ENCODE measurements around the gene SMIM45.
A peak's percentile ranks its signal among the peaks of the same experiment; 100 is the strongest.

Gene SMIM45

GRCh38 chr22:41943661-41944209 is 8.2 kb upstream of the SMIM45 start:
- no TSS peak for BruUV-seq (replicated peaks)
- ChIA-PET POLR2A (interaction anchor here (0.6 to 9.2 kb wide), 17 partner anchors 8 to 496 kb away, joined by 3 to 164 read pairs (median 4); partner anchors contain the start of genes CCDC134, NDUFA6, SREBF2 and TNFRSF13C), SMC1A (ENCODE audit: uncharacterized antibody, unreplicated experiment) (interaction anchor here (0.8 to 11.9 kb wide), 19 partner anchors 9 to 246 kb away, joined by 3 to 321 read pairs (median 3); partner anchors contain the start of genes MEI1 and TNFRSF13C), CTCF (interaction anchor here (0.5 to 3.6 kb wide), 17 partner anchors 9 to 246 kb away, joined by 3 to 30 read pairs (median 5); partner anchors contain the start of genes CCDC134, MEI1 and SREBF2), RAD21 (ENCODE audit: unreplicated experiment) (interaction anchor here (0.6 to 3.1 kb wide), 14 partner anchors 9 to 322 kb away, joined by 3 to 31 read pairs (median 5); partner anchors contain the start of genes CCDC134, MEI1, SMIM45 and XRCC6)
- Histone ChIP-seq H3K4me2 (ENCODE audit: control insufficient read depth, insufficient read depth) (peak overlapping the region; percentile 53), H3K4me3 (0 out of 2 replicates have a peak overlapping the region, but pooled peaks have one; percentile 20), H2AFZ (ENCODE audit: control insufficient read depth, low read depth, low read length) (no peak overlapping the region), H3K9me3 (replicated peaks; ENCODE audit: control insufficient read depth, insufficient read depth, low read length) (no peaks in the 10 kb centered on the region), H3K79me2 (ENCODE audit: control insufficient read depth, insufficient read depth, low read length) (peaks cover 49% of the 10 kb centered on the region), H3K36me3 (ENCODE audit: control insufficient read depth in 2 of 2, insufficient read depth in 2 of 2, low read length in 1 of 2) (peaks cover 15 to 17% of the 10 kb centered on the region in 2 experiments; a peak in 3 of 4 replicates), H3K4me1 (ENCODE audit: control insufficient read depth, insufficient read depth, low read length) (peaks cover 56% of the 10 kb centered on the region), H3K27ac (ENCODE audit: control insufficient read depth, insufficient read depth) (peak overlapping the region; percentile 34), H3K27me3 (replicated peaks in 1 of 2; ENCODE audit: control insufficient read depth in 2 of 2, insufficient read depth in 2 of 2, low read length in 1 of 2) (no peaks in the 10 kb centered on the region), H3K9ac (ENCODE audit: control insufficient read depth, insufficient read depth, low read length) (peak overlapping the region; percentile 22; the same call in 1 of the 2 replicates), H4K20me1 (ENCODE audit: control insufficient read depth, insufficient read depth) (no peaks in the 10 kb centered on the region)
- intact Hi-C loops (cut with micrococcal nuclease; ENCODE audit: unreplicated experiment) (no loop called here), in situ Hi-C loops (cut with MboI) (loop anchor here (5.0 kb wide), 1 partner anchor 246 kb away; the partner anchor contains the start of gene MEI1)
- WGBS (ENCODE audit: insufficient coverage, insufficient replicate concordance, low lambda C conversion rate, missing lambda C conversion rate) = 58% methylated on average over 9 of the region's 9 CpGs
- ATAC-seq (no peak), FAIRE-seq (no peak), DNase-seq (ENCODE audit: low read depth, low spot score) (no peak)
- 0 out of 4 replicates have a peak, but pooled peaks of 1 of the 2 experiments have one; percentile 1 for TF ChIP-seq IKZF2 (IDR thresholded peaks at IDR 0.05)
- TF ChIP-seq CBFB (IDR thresholded peaks at IDR 0.05; ENCODE audit: low read depth) = no peak
- TF ChIP-seq SPI1 (IDR thresholded peaks at IDR 0.05; ENCODE audit: borderline replicate concordance, insufficient read depth, low read depth, low read length) = peak; percentile 49; the same call in 1 of the 2 replicates
- TF ChIP-seq, protein P1, sequence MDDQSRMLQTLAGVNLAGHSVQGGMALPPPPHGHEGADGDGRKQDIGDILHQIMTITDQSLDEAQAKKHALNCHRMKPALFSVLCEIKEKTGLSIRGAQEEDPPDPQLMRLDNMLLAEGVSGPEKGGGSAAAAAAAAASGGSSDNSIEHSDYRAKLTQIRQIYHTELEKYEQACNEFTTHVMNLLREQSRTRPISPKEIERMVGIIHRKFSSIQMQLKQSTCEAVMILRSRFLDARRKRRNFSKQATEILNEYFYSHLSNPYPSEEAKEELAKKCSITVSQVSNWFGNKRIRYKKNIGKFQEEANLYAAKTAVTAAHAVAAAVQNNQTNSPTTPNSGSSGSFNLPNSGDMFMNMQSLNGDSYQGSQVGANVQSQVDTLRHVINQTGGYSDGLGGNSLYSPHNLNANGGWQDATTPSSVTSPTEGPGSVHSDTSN (IDR thresholded peaks at IDR 0.05; ENCODE audit: insufficient replicate concordance, low read depth, low read length) = no peak
- TF ChIP-seq EZH2 (IDR thresholded peaks at IDR 0.05; ENCODE audit: borderline replicate concordance, control insufficient read depth, low read depth, low read length) = no peak
